Vagina (tissue), 2 donors: Measurements from ENCODE around the gene ZFYVE26. TPM values are rescaled to one million over a fixed set of nuclear protein-coding genes. Genes with fewer than 3 reads are reported as not detected.

Source experiments
- DNase-seq, 2 donors: peaks; one replicate each; pipeline ENCODE4 v3.0.0-alpha.2; 2017; ENCODE audit errors: extremely low spot score in 2 of 2
- H3K27ac ChIP-seq: fragments of 200-600 bp; sonication (generic); one replicate; pipeline ENCODE4 v1.5.1; 2019
- H3K27me3 ChIP-seq: fragments of 200-600 bp; sonication (generic); one replicate; pipeline ENCODE4 v1.5.1; 2019
- H3K36me3 ChIP-seq, 2 donors: fragments of 200-600 bp; sonication (generic); one replicate each; pipeline ENCODE4 v1.5.1; 2017 to 2019
- H3K4me1 ChIP-seq: fragments of 200-600 bp; sonication (generic); one replicate; pipeline ENCODE4 v1.5.1; 2019
- H3K4me3 ChIP-seq, 2 donors: fragments of 200-600 bp; sonication (generic); 1 replicate in 1 of 2; 2 replicates in 1 of 2; pipeline ENCODE4 v1.5.1; 2016 to 2019
- H3K9me3 ChIP-seq: fragments of 200-600 bp; sonication (generic); one replicate; pipeline ENCODE4 v1.5.1; 2019
- CTCF ChIP-seq, 3 experiments: fragments of 450-650 bp in 2 of 3; fragments of 200-600 bp in 1 of 3; sonication (generic) in 1 of 3; IDR thresholded peaks; one replicate each; pipeline ENCODE4 v1.5.1; 2017 to 2019; ENCODE audit warnings: antibody characterized with exemption in 3 of 3, mild to moderate bottlenecking in 2 of 3, moderate library complexity in 2 of 3
- POLR2A ChIP-seq, 2 donors: fragments of 450-650 bp; IDR thresholded peaks; one replicate each; pipeline ENCODE4 v1.6.1; 2017; ENCODE audit warnings: antibody characterized with exemption in 2 of 2, mild to moderate bottlenecking in 2 of 2, moderate library complexity in 2 of 2
- POLR2AphosphoS5 ChIP-seq, 2 donors: sonication (generic); formaldehyde crosslinking; IDR thresholded peaks; one replicate each; pipeline ENCODE4 v1.9.0; 2017; ENCODE audit warnings: antibody characterized with exemption in 2 of 2, mild to moderate bottlenecking in 2 of 2, low read depth in 1 of 2; ENCODE audit not compliant: insufficient read depth in 1 of 2
- intact Hi-C: fragments of 100-400 bp; cut with DNase I; formaldehyde crosslinking; loops from one replicate; pipeline ENCODE4 v1.15.1; 2023
- total RNA-seq: library from RNA; depleted of rRNA; stranded (reverse); fragments of >200 nt; gene quantifications from one replicate; pipeline ENCODE4 v1.2.3, GENCODE V29; 2016

Gene ZFYVE26
- total RNA-seq, 1 donor from 2014 or later: 30.2 TPM

GRCh38 chr14:67815573-67816225 is 691 bp downstream of the ZFYVE26 start:
- no peak for TF ChIP-seq POLR2AphosphoS5 (IDR thresholded peaks at IDR 0.05; ENCODE audit: insufficient read depth in 1 of 2, low read depth in 1 of 2)
- no peak for TF ChIP-seq POLR2A (IDR thresholded peaks at IDR 0.05)
- no peak for TF ChIP-seq CTCF (IDR thresholded peaks at IDR 0.05)
- Histone ChIP-seq H3K27me3 (no peaks in the 10 kb centered on the region), H3K4me1 (peaks cover 17% of the 10 kb centered on the region), H3K9me3 (no peaks in the 10 kb centered on the region), H3K27ac (peak overlapping the region; percentile 85), H3K36me3 (no peaks in the 10 kb centered on the region), H3K4me3 (peak overlapping the region; percentile 68 to 81)
- no peak for DNase-seq
- intact Hi-C loops: no loop called here

- peaks cover 17% of the 10 kb centered on the region for H3K4me1 ChIP-seq
- no peak for DNase-seq
- TF ChIP-seq CTCF (IDR thresholded peaks at IDR 0.05): no peak
- no peak for TF ChIP-seq POLR2AphosphoS5 (IDR thresholded peaks at IDR 0.05; ENCODE audit: insufficient read depth in 1 of 2, low read depth in 1 of 2)
- no peak for TF ChIP-seq POLR2A (IDR thresholded peaks at IDR 0.05)
- intact Hi-C loops: no loop called here
- peaks cover 0 to 6% of the 10 kb centered on the region in 2 donors for H3K36me3 ChIP-seq
- H3K4me3 ChIP-seq: no peak overlapping the region
- no peaks in the 10 kb centered on the region for H3K9me3 ChIP-seq
- no peak overlapping the region for H3K27ac ChIP-seq
- no peaks in the 10 kb centered on the region for H3K27me3 ChIP-seq
These were observed 1.6 kb downstream of the ZFYVE26 start for GRCh38 chr14:67814821-67815220.

- no peaks in the 10 kb centered on the region for H3K27me3 ChIP-seq
- no peaks in the 10 kb centered on the region for H3K9me3 ChIP-seq
- TF ChIP-seq POLR2AphosphoS5 (IDR thresholded peaks at IDR 0.05; ENCODE audit: insufficient read depth in 1 of 2, low read depth in 1 of 2): no peak
- TF ChIP-seq CTCF (IDR thresholded peaks at IDR 0.05): no peak
- no peak for TF ChIP-seq POLR2A (IDR thresholded peaks at IDR 0.05)
- no peak overlapping the region for H3K27ac ChIP-seq
- H3K36me3 ChIP-seq: peaks cover 0 to 86% of the 10 kb centered on the region in 2 donors
- intact Hi-C loops: no loop called here
- no peaks in the 10 kb centered on the region for H3K4me1 ChIP-seq
- no peak for DNase-seq
- no peak overlapping the region for H3K4me3 ChIP-seq
These were observed 10.1 kb downstream of the ZFYVE26 start for GRCh38 chr14:67806246-67806645.

- H3K27ac ChIP-seq: no peak overlapping the region
- no peaks in the 10 kb centered on the region for H3K9me3 ChIP-seq
- no peak for DNase-seq
- H3K36me3 ChIP-seq: peaks cover 0 to 93% of the 10 kb centered on the region in 2 donors
- TF ChIP-seq CTCF (IDR thresholded peaks at IDR 0.05) (no peak), POLR2AphosphoS5 (IDR thresholded peaks at IDR 0.05; ENCODE audit: insufficient read depth in 1 of 2, low read depth in 1 of 2) (no peak), POLR2A (IDR thresholded peaks at IDR 0.05) (no peak)
- no peak overlapping the region for H3K4me3 ChIP-seq
- intact Hi-C loops: no loop called here
- no peaks in the 10 kb centered on the region for H3K4me1 ChIP-seq
- H3K27me3 ChIP-seq: no peaks in the 10 kb centered on the region
These were observed 15.6 kb downstream of the ZFYVE26 start for GRCh38 chr14:67800743-67801142.

- intact Hi-C loops: no loop called here
- no peak for DNase-seq
- Histone ChIP-seq H3K27me3 (no peaks in the 10 kb centered on the region), H3K9me3 (no peaks in the 10 kb centered on the region), H3K36me3 (peaks cover 0 to 93% of the 10 kb centered on the region in 2 donors), H3K4me3 (no peak overlapping the region), H3K27ac (no peak overlapping the region), H3K4me1 (no peaks in the 10 kb centered on the region)
- TF ChIP-seq POLR2AphosphoS5 (IDR thresholded peaks at IDR 0.05; ENCODE audit: insufficient read depth in 1 of 2, low read depth in 1 of 2) (no peak), CTCF (IDR thresholded peaks at IDR 0.05) (no peak), POLR2A (IDR thresholded peaks at IDR 0.05) (no peak)
These were observed 17.7 kb downstream of the ZFYVE26 start for GRCh38 chr14:67798731-67799130.
